Spleen (tissue), 13 donors: Measurements from ENCODE around the gene AASDH. TPM values are rescaled to one million over a fixed set of nuclear protein-coding genes. Genes with fewer than 3 reads are reported as not detected.

Experiments used
- DNase-seq: peaks from one replicate; pipeline ENCODE4 v3.0.0-alpha.2; 2020
- H3K27ac ChIP-seq, 8 donors: fragments of 200-600 bp; sonication (generic) in 7 of 8; 1 replicate in 4 of 8; 2 replicates in 4 of 8; pipeline versions ENCODE4 v1.5.0 to v1.8.0; 2016 to 2021; ENCODE audit warnings: inconsistent platforms in 4 of 8, mild to moderate bottlenecking in 4 of 8, moderate library complexity in 1 of 8
- H3K27me3 ChIP-seq, 7 donors: fragments of 200-600 bp; sonication (generic) in 6 of 7; replicated peaks in 1 of 7; 1 replicate in 4 of 7; 2 replicates in 3 of 7; pipeline versions ENCODE4 v1.5.0 to v1.8.0; 2016 to 2021; ENCODE audit warnings: inconsistent platforms in 3 of 7, mild to moderate bottlenecking in 1 of 7
- H3K36me3 ChIP-seq, 6 donors: fragments of 200-600 bp; sonication (generic) in 5 of 6; 1 replicate in 4 of 6; 2 replicates in 2 of 6; pipeline versions ENCODE4 v1.5.0 to v1.8.0; 2016 to 2021; ENCODE audit warnings: inconsistent platforms in 2 of 6
- H3K4me1 ChIP-seq, 6 donors: fragments of 200-600 bp; sonication (generic) in 5 of 6; 1 replicate in 3 of 6; 2 replicates in 3 of 6; pipeline versions ENCODE4 v1.5.0 to v1.8.0; 2016 to 2021; ENCODE audit warnings: inconsistent platforms in 3 of 6
- H3K4me3 ChIP-seq, 8 donors: fragments of 200-600 bp; sonication (generic) in 7 of 8; 1 replicate in 4 of 8; 2 replicates in 4 of 8; pipeline versions ENCODE4 v1.5.0 to v1.8.0; 2016 to 2021; ENCODE audit warnings: inconsistent platforms in 4 of 8, mild to moderate bottlenecking in 4 of 8, moderate library complexity in 2 of 8
- H3K9me3 ChIP-seq, 8 donors: fragments of 200-600 bp; sonication (generic) in 7 of 8; 1 replicate in 4 of 8; 2 replicates in 4 of 8; pipeline versions ENCODE4 v1.5.0 to v1.8.0; 2016 to 2021; ENCODE audit warnings: inconsistent platforms in 4 of 8
- POLR2A ChIP-seq, 3 donors: fragments of 450-650 bp; IDR thresholded peaks; one replicate each; pipeline ENCODE4 v1.5.1; 2017; ENCODE audit warnings: antibody characterized with exemption in 3 of 3, mild to moderate bottlenecking in 1 of 3
- POLR2AphosphoS5 ChIP-seq, 3 donors: sonication (generic); formaldehyde crosslinking; IDR thresholded peaks; one replicate each; pipeline ENCODE4 v1.5.1; 2017; ENCODE audit warnings: antibody characterized with exemption in 3 of 3
- WGBS, 5 donors: extraction: QIAGEN DNeasy Blood & Tissue Kit in 3 of 5; methylation state at CpG; one replicate each; pipeline versions ENCODE4 v1.1.5 to v1.1.7; 2013 to 2018; 5-methylcytosine and 5-hydroxymethylcytosine counted together
- intact Hi-C: fragments of 100-400 bp; cut with DNase I; formaldehyde crosslinking; loops from one replicate; pipeline ENCODE4 v1.15.0; 2023; ENCODE audit warnings: low total_unique reads
- long read RNA-seq, 2 donors: transcript quantifications; one replicate each; lab custom pipeline, GENCODE V29; 2026
- polyA plus RNA-seq, 3 donors: library from polyadenylated mRNA; stranded (reverse); fragments of 200-250 nt; gene quantifications; one replicate each; pipeline ENCODE4 v1.2.1, GENCODE V29; 2013
- total RNA-seq, 7 donors: library from RNA; depleted of rRNA in 3 of 7; stranded (reverse); fragments of >200 nt in 3 of 7; fragmentation: NEBNext Ultra II Directional in 4 of 7; extraction: Animal tissue kit (Norgen Biotek cat#: 25700) in 4 of 7; gene quantifications; one replicate each; pipeline versions ENCODE4 v1.1.0 to v1.2.1, GENCODE V29; 2016 to 2021
- TF ChIP-seq, protein P1 (sequence below), 11 experiments: fragments of 200-600 bp in 7 of 11; fragments of 450-650 bp in 4 of 11; sonication (generic) in 4 of 11; IDR thresholded peaks in 8 of 11; conservative IDR thresholded peaks in 3 of 11; 1 replicate in 7 of 11; 2 replicates in 4 of 11; pipeline versions ENCODE4 v1.4.0 to v1.8.0; 2016 to 2021; ENCODE audit warnings: antibody characterized with exemption in 11 of 11, inconsistent platforms in 4 of 11, mild to moderate bottlenecking in 1 of 11
- donor health status: healthy with polysubstance abuse.
- donor health status: DM: no; HTN: no; CAD: no; lungs with moderate emphysema.
- donor health status: DM: no; HTN: no; CAD: no.
- donor health status: Bipolar disorder and iron deficiency.
- donor health status: healthy.
- donor health status: DM: no; HTN: no; CAD: no.
- donor health status: DM: yes; HTN: yes; CAD: no.

AASDH gene
- total RNA-seq (10 to 100 TPM in 6 of 7 donors, 1 to 10 TPM in 1; 9.6 to 15.6 (median 11.4) TPM), polyA plus RNA-seq (1 to 10 TPM; 2.8 to 4.5 (median 4.4) TPM)
- long read RNA-seq, donor 1, partial matches to known transcripts = 0 of 1 reads
- long read RNA-seq, donor 1, other reads (novel, unspliced or antisense) = 0 of 1 reads
- long read RNA-seq, donor 2 = 0 reads

DNA sequence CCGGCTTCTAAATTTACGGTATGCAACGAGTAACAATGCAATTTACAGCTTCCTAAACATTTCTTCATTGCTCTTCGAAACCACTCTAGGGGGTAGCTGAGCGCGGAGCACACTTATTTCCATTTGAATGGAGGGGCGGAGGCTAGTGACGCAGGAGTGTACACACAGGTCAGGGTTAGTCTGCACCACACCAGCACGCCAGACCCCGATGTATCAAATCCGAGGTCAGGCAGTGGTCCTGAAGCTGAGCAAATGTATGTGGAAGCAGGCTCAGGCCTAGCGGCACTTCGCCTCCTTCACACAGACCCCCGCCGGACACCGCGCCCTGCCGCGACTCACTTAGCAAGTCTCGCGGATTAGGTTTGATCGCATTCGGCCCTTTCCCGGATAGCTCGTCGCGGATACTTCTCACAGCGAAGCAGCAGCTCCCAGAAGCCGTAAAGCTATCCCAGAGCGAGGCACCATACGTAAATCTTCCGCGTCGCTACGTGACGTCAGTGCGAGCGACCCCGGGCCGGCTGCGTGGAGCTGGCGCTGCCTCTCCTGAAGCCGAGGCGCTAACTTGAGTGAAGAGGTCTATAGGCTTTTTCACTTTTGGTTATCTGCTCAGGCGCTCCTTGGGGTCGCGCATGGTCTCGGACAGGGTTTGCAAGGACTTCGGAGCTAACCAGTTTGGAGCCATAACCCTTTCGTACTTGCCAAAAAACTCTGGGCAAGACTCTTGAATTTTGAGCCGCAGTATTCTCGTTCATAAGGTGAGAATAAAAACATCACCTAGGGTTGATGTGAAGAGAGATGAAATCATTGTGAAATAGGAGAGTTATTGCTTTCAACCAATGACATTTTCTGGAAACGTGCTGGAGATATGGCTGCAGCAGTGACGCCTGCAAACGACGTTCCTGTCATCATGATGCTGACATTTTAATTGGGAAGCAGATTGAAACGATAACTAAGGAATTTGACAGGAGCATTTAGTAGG lies at the start of gene AASDH:
Gene AASDH, minus strand, starts transcription at position 469 of the 979 bp plus-strand sequence. CDS start 3,192 bp downstream, outside the sequence.
- Histone ChIP-seq H3K27me3 (no peaks in the 10 kb centered on the region), H3K4me3 (peak within 1 kb of the TSS; percentile 53 to 88 (median 65)), H3K27ac (peak within 1 kb of the TSS; percentile 76 to 99 (median 96)), H3K36me3 (peaks cover 0 to 5% (median 0%) of the 10 kb centered on the region in 6 donors), H3K9me3 (no peaks in the 10 kb centered on the region), H3K4me1 (peaks cover 10 to 48% (median 32%) of the 10 kb centered on the region in 6 donors)
- TF ChIP-seq POLR2A (IDR thresholded peaks at IDR 0.05) (peak; percentile 60 to 74 (median 68)), POLR2AphosphoS5 (IDR thresholded peaks at IDR 0.05) (peak; percentile 96 to 98 (median 98))
- TF ChIP-seq, protein P1, sequence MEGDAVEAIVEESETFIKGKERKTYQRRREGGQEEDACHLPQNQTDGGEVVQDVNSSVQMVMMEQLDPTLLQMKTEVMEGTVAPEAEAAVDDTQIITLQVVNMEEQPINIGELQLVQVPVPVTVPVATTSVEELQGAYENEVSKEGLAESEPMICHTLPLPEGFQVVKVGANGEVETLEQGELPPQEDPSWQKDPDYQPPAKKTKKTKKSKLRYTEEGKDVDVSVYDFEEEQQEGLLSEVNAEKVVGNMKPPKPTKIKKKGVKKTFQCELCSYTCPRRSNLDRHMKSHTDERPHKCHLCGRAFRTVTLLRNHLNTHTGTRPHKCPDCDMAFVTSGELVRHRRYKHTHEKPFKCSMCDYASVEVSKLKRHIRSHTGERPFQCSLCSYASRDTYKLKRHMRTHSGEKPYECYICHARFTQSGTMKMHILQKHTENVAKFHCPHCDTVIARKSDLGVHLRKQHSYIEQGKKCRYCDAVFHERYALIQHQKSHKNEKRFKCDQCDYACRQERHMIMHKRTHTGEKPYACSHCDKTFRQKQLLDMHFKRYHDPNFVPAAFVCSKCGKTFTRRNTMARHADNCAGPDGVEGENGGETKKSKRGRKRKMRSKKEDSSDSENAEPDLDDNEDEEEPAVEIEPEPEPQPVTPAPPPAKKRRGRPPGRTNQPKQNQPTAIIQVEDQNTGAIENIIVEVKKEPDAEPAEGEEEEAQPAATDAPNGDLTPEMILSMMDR (IDR thresholded peaks at IDR 0.05 in 8 of 11, conservative IDR thresholded peaks at IDR 0.05 in 3 of 11) = peak in 1 of 11 experiments; percentile 4
- DNase-seq = peak; percentile 97
- intact Hi-C loops = no loop called here
- WGBS, 5 donors = 0 to 1% (median 0%) methylated on average over 33 to 57 of the region's 57 CpGs

- peak within 1 kb of the TSS; percentile 91 to 97 (median 96) for H3K27ac ChIP-seq
- intact Hi-C loops = no loop called here
- peak; percentile 100 for DNase-seq
- 0 to 1% (median 0%) methylated on average over 19 to 61 of the region's 61 CpGs for WGBS, 5 donors
- H3K9me3 ChIP-seq = no peaks in the 10 kb centered on the region
- peaks cover 9 to 57% (median 32%) of the 10 kb centered on the region in 6 donors for H3K4me1 ChIP-seq
- H3K4me3 ChIP-seq = peak within 1 kb of the TSS; percentile 79 to 92 (median 86)
- H3K36me3 ChIP-seq = no peaks in the 10 kb centered on the region
- peak in 1 of 3 donors; percentile 48 for TF ChIP-seq POLR2A (IDR thresholded peaks at IDR 0.05)
- TF ChIP-seq, protein P1 (IDR thresholded peaks at IDR 0.05 in 8 of 11, conservative IDR thresholded peaks at IDR 0.05 in 3 of 11) = peak; percentile 37 to 78 (median 65)
- TF ChIP-seq POLR2AphosphoS5 (IDR thresholded peaks at IDR 0.05) = peak; percentile 89 to 93 (median 93)
- H3K27me3 ChIP-seq = no peaks in the 10 kb centered on the region
Observed at GRCh38 chr4:56435140-56435926, 48.0 kb upstream of the AASDH start, which contains the start of gene PPAT. Gene PPAT, minus strand, starts transcription at chr4:56435615. Its CDS starts 138 bp downstream, at chr4:56435477.

GRCh38 chr4:56434599-56435139 lies 47.4 kb upstream of the AASDH start:
- Histone ChIP-seq H3K27ac (peak overlapping the region; percentile 91 to 97 (median 96)), H3K36me3 (no peaks in the 10 kb centered on the region), H3K4me1 (peaks cover 9 to 51% (median 32%) of the 10 kb centered on the region in 6 donors), H3K27me3 (no peaks in the 10 kb centered on the region), H3K4me3 (peak overlapping the region; percentile 79 to 92 (median 86)), H3K9me3 (no peaks in the 10 kb centered on the region)
- TF ChIP-seq, protein P1 (IDR thresholded peaks at IDR 0.05 in 8 of 11, conservative IDR thresholded peaks at IDR 0.05 in 3 of 11) = peak in 1 of 11 experiments; percentile 1
- no peak for TF ChIP-seq POLR2AphosphoS5 (IDR thresholded peaks at IDR 0.05)
- TF ChIP-seq POLR2A (IDR thresholded peaks at IDR 0.05) = no peak
- intact Hi-C loops = no loop called here
- DNase-seq = no peak
- 0 to 2% (median 1%) methylated on average over 14 to 15 of the region's 15 CpGs for WGBS, 5 donors
